ENCODE results near the gene PTPRD.

DNA sequence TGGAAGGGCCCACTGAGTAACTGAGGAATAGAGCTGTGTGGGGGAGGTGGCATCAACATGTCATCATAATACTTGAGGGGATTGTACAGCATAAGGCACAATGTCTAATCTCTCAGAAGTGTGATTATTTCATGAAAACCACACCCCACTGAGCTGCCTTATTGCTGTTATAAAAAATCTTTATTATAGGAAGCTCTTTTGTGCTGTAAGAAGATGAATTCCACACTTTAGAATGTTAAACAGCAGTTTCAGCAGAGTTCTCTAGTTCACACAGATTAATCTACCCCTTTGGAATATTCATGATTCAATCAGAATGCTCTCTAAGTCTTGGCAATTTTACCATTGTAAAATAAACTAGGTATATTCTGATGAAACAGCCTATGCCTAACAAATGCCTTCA lies 1389.6 kb downstream of the PTPRD start:
- TF ChIP-seq, protein P1, sequence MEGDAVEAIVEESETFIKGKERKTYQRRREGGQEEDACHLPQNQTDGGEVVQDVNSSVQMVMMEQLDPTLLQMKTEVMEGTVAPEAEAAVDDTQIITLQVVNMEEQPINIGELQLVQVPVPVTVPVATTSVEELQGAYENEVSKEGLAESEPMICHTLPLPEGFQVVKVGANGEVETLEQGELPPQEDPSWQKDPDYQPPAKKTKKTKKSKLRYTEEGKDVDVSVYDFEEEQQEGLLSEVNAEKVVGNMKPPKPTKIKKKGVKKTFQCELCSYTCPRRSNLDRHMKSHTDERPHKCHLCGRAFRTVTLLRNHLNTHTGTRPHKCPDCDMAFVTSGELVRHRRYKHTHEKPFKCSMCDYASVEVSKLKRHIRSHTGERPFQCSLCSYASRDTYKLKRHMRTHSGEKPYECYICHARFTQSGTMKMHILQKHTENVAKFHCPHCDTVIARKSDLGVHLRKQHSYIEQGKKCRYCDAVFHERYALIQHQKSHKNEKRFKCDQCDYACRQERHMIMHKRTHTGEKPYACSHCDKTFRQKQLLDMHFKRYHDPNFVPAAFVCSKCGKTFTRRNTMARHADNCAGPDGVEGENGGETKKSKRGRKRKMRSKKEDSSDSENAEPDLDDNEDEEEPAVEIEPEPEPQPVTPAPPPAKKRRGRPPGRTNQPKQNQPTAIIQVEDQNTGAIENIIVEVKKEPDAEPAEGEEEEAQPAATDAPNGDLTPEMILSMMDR (IDR thresholded peaks at IDR 0.05 in 8 of 11, conservative IDR thresholded peaks at IDR 0.05 in 3 of 11) = no peak
- TF ChIP-seq POLR2A (IDR thresholded peaks at IDR 0.05) = no peak
